SU-DHL-6 (cell line): ENCODE measurements around the gene WAS.

ENCODE experiments used
- H2AFZ ChIP-seq: fragments of 200-600 bp; sonication (generic); 2 replicates; pipeline ENCODE4 v1.6.1; 2014; ENCODE audit warnings: low read depth, mild to moderate bottlenecking, moderate library complexity, mixed read lengths, antibody characterized with exemption, low read length; ENCODE audit not compliant: severe bottlenecking
- H3F3A ChIP-seq: fragments of 200-600 bp; shearing (Covaris generic); 2 replicates; pipeline ENCODE4 v1.6.0; 2016; ENCODE audit warnings: antibody characterized with exemption, mild to moderate bottlenecking; ENCODE audit not compliant: insufficient read depth
- H3K27ac ChIP-seq: fragments of 200-600 bp; sonication (generic); 2 replicates; pipeline ENCODE4 v1.5.1; 2016; ENCODE audit warnings: low read depth, mild to moderate bottlenecking, low read length, moderate library complexity, mixed read lengths
- H3K27me3 ChIP-seq: fragments of 200-600 bp; sonication (generic), shearing (Covaris generic); 2 replicates; pipeline ENCODE4 v1.6.0; 2014; ENCODE audit warnings: mild to moderate bottlenecking, low read length
- H3K36me3 ChIP-seq: fragments of 200-600 bp; sonication (generic); 2 replicates; pipeline ENCODE4 v1.6.1; 2014; ENCODE audit warnings: mild to moderate bottlenecking, low read length, mixed read lengths
- H3K4me2 ChIP-seq: fragments of 300-600, 200-600 bp; shearing (Covaris generic), sonication (generic); 2 replicates; pipeline ENCODE4 v1.6.0; 2014; ENCODE audit warnings: low read length, low read depth, mild to moderate bottlenecking; ENCODE audit not compliant: poor library complexity, severe bottlenecking
- H3K4me3 ChIP-seq: fragments of 200-600 bp; sonication (generic); 2 replicates; pipeline ENCODE4 v1.5.1; 2014; ENCODE audit warnings: antibody characterized with exemption, low read length, mild to moderate bottlenecking, mixed read lengths; ENCODE audit not compliant: insufficient read depth, poor library complexity, severe bottlenecking
- H3K79me2 ChIP-seq: fragments of 200-600 bp; sonication (generic); 2 replicates; pipeline ENCODE4 v1.6.1; 2014; ENCODE audit warnings: mild to moderate bottlenecking, low read length, moderate library complexity; ENCODE audit not compliant: insufficient read depth
- H3K9ac ChIP-seq: fragments of 200-600 bp; sonication (generic); 2 replicates; pipeline ENCODE4 v1.7.0; 2014; ENCODE audit warnings: mild to moderate bottlenecking, low read length
- H3K9me2 ChIP-seq: fragments of 200-600 bp; sonication (generic); replicated peaks from 2 replicates; pipeline ENCODE4 v1.6.1; 2014; ENCODE audit warnings: low read length; ENCODE audit not compliant: insufficient read depth
- H3K9me3 ChIP-seq: fragments of 200-600 bp; sonication (generic); 2 replicates; pipeline ENCODE4 v1.6.1; 2014; ENCODE audit warnings: low read length, mixed read lengths; ENCODE audit not compliant: insufficient read depth
- H4K20me1 ChIP-seq: fragments of 200-600 bp; sonication (generic); 2 replicates; pipeline ENCODE4 v1.6.1; 2014; ENCODE audit warnings: low read depth, mild to moderate bottlenecking, antibody characterized with exemption, low read length, moderate library complexity, mixed read lengths
- EZH2phosphoT487 ChIP-seq: fragments of 200-600 bp; sonication (generic), shearing (Covaris generic); conservative IDR thresholded peaks from 2 replicates; pipeline ENCODE4 v1.6.1; 2018; ENCODE audit warnings: mild to moderate bottlenecking, antibody characterized with exemption, low read length, moderate library complexity, mixed read lengths
- TF ChIP-seq, protein P1 (sequence below): fragments of 200-600 bp; sonication (generic); IDR thresholded peaks from one replicate; pipeline ENCODE4 v1.5.1; 2017; ENCODE audit warnings: antibody characterized with exemption, mild to moderate bottlenecking, low read length, moderate library complexity; ENCODE audit not compliant: insufficient read depth, poor library complexity, severe bottlenecking

Gene WAS

DNA sequence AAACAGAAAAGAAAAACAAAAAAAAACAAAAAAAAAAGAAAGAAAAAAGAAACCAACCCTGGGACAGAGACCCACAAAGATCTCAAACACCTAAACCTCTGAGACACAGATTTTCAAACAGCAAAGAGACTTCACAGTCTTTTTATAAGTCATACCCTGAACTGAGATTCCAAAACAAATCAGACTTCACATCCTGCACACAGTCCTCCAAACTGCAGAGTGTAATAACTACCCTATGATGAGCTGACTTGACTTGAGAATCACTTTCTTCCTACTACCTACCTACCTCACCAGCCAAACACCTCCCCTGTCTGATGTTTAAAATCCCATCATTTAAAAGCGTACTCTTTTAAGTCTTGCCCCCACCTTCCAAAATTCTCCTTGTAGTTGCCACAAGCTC lies 52.7 kb downstream of the WAS start:
- H3K9me2 ChIP-seq = no peaks in the 10 kb centered on the region
- no peaks in the 10 kb centered on the region for H3K27me3 ChIP-seq
- H4K20me1 ChIP-seq = no peaks in the 10 kb centered on the region
- no peaks in the 10 kb centered on the region for H3F3A ChIP-seq
- no peaks in the 10 kb centered on the region for H3K9me3 ChIP-seq
- H3K9ac ChIP-seq = peak overlapping the region; percentile 56
- peak overlapping the region; percentile 77 for H2AFZ ChIP-seq
- H3K36me3 ChIP-seq = no peaks in the 10 kb centered on the region
- H3K27ac ChIP-seq = peak overlapping the region; percentile 40
- peak overlapping the region; percentile 76 for H3K4me2 ChIP-seq
- peak overlapping the region; percentile 53 for H3K4me3 ChIP-seq
- no peaks in the 10 kb centered on the region for H3K79me2 ChIP-seq
- TF ChIP-seq EZH2phosphoT487 = no peak
- TF ChIP-seq, protein P1, sequence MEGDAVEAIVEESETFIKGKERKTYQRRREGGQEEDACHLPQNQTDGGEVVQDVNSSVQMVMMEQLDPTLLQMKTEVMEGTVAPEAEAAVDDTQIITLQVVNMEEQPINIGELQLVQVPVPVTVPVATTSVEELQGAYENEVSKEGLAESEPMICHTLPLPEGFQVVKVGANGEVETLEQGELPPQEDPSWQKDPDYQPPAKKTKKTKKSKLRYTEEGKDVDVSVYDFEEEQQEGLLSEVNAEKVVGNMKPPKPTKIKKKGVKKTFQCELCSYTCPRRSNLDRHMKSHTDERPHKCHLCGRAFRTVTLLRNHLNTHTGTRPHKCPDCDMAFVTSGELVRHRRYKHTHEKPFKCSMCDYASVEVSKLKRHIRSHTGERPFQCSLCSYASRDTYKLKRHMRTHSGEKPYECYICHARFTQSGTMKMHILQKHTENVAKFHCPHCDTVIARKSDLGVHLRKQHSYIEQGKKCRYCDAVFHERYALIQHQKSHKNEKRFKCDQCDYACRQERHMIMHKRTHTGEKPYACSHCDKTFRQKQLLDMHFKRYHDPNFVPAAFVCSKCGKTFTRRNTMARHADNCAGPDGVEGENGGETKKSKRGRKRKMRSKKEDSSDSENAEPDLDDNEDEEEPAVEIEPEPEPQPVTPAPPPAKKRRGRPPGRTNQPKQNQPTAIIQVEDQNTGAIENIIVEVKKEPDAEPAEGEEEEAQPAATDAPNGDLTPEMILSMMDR = no peak

DNA sequence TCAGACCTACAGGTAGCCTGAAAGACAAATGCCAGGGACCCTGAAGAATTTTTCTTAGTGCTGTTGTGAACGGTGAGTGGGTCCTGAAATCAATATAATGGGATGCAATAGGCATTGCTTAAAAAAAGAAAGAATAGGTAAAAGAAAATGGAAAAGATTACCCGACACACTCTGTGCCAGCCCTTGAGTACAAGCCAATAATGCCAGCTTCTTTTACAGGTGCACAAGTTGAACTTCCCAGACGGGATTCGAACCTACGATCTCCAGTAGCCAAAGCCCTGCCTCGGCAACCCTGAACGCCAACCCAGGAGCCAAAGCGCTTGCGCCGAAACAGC lies 53.2 kb downstream of the WAS start:
- Histone ChIP-seq H4K20me1 (no peaks in the 10 kb centered on the region), H3K4me3 (peak overlapping the region; percentile 53), H2AFZ (peak overlapping the region; percentile 77), H3K9me2 (no peaks in the 10 kb centered on the region), H3K27me3 (no peaks in the 10 kb centered on the region), H3K4me2 (peak overlapping the region; percentile 76), H3K9me3 (no peaks in the 10 kb centered on the region), H3K27ac (peak overlapping the region; percentile 40), H3K79me2 (no peaks in the 10 kb centered on the region), H3F3A (no peaks in the 10 kb centered on the region), H3K9ac (peak overlapping the region; percentile 56), H3K36me3 (no peaks in the 10 kb centered on the region)
- TF ChIP-seq, protein P1 = no peak
- TF ChIP-seq EZH2phosphoT487 = no peak

DNA sequence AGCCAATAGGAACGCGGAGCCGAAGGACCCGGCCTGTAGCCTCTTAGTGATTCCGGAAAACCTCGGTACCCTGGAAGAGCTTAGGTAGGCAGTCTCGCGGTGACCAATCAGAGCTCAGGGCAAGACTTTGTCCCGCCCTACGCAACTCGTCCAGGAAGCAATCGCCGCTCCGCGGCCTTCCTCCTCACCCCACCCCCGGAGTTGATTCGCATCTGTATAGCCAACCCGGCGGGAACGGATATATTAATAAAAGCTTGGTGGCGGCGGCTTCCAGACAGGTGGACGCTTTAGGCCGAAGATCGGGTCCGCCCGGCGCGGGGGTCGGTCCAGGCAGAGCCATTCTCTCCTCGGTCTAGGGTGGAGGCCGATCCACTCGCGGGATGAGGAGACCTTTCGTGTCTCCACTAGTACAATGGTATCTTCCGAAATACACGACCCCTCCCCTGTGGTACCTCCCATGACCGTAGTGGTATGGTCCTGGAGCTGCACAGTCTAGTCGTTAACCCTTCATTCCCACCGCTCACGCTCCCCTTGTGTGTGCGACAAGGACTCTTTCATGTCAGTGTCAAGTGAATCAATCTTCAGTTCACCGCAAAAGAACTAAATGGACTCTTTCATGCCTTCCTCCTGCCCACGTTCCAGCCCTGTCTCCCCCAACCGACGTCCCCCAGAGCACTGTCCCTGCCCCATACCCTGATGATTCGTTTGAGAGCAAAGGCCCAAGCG lies 53.8 kb downstream of the WAS start:
- no peaks in the 10 kb centered on the region for H3K9me2 ChIP-seq
- peak overlapping the region; percentile 92 for H3K4me2 ChIP-seq
- H3F3A ChIP-seq = no peaks in the 10 kb centered on the region
- H3K79me2 ChIP-seq = no peaks in the 10 kb centered on the region
- H3K9me3 ChIP-seq = no peaks in the 10 kb centered on the region
- no peaks in the 10 kb centered on the region for H3K27me3 ChIP-seq
- H3K36me3 ChIP-seq = no peaks in the 10 kb centered on the region
- H3K4me3 ChIP-seq = peak overlapping the region; percentile 66
- H3K9ac ChIP-seq = peak overlapping the region; percentile 65
- peak overlapping the region; percentile 86 for H3K27ac ChIP-seq
- TF ChIP-seq EZH2phosphoT487 = no peak
- TF ChIP-seq, protein P1 = no peak
- no peaks in the 10 kb centered on the region for H4K20me1 ChIP-seq
- peak overlapping the region; percentile 83 for H2AFZ ChIP-seq
